Tibial nerve (tissue), 4 donors: ENCODE measurements around the gene YLPM1. TPM values are rescaled to one million over a fixed set of nuclear protein-coding genes. Genes with fewer than 3 reads are reported as not detected.

Source experiments
- DNase-seq, 2 donors: peaks; one replicate each; pipeline ENCODE4 v3.0.0-alpha.2; 2019; ENCODE audit warnings: low spot score in 2 of 2
- H3K27ac ChIP-seq, 4 donors: fragments of 200-600 bp; sonication (generic) in 3 of 4; one replicate each; pipeline ENCODE4 v1.5.1; 2017 to 2019; ENCODE audit warnings: mild to moderate bottlenecking in 1 of 4
- H3K27me3 ChIP-seq, 2 donors: fragments of 200-600 bp; sonication (generic) in 1 of 2; one replicate each; pipeline versions ENCODE4 v1.5.1 to v1.6.0; 2017 to 2019
- H3K36me3 ChIP-seq, 3 donors: fragments of 200-600 bp; sonication (generic); one replicate each; pipeline ENCODE4 v1.5.1; 2018 to 2019
- H3K4me1 ChIP-seq, 4 donors: fragments of 200-600 bp; sonication (generic) in 3 of 4; one replicate each; pipeline ENCODE4 v1.5.1; 2017 to 2019
- H3K4me3 ChIP-seq, 4 donors: fragments of 200-600 bp; sonication (generic) in 3 of 4; one replicate each; pipeline ENCODE4 v1.5.1; 2017 to 2019; ENCODE audit warnings: mild to moderate bottlenecking in 1 of 4, moderate library complexity in 1 of 4
- H3K9me3 ChIP-seq, 4 donors: fragments of 200-600 bp; sonication (generic) in 3 of 4; one replicate each; pipeline ENCODE4 v1.5.1; 2017 to 2019
- CTCF ChIP-seq, 5 experiments: fragments of 200-600 bp in 3 of 5; fragments of 450-650 bp in 2 of 5; sonication (generic) in 3 of 5; IDR thresholded peaks; one replicate each; pipeline ENCODE4 v1.5.1; 2016 to 2019; ENCODE audit warnings: antibody characterized with exemption in 5 of 5, mild to moderate bottlenecking in 3 of 5, moderate library complexity in 2 of 5
- EP300 ChIP-seq, 2 donors: sonication (generic); formaldehyde crosslinking; IDR thresholded peaks; one replicate each; pipeline ENCODE4 v1.6.1; 2017; ENCODE audit warnings: antibody characterized with exemption in 2 of 2, mild to moderate bottlenecking in 1 of 2
- POLR2A ChIP-seq, 2 donors: fragments of 450-650 bp; IDR thresholded peaks; one replicate each; pipeline ENCODE4 v1.6.1; 2017; ENCODE audit warnings: antibody characterized with exemption in 2 of 2, mild to moderate bottlenecking in 2 of 2, moderate library complexity in 2 of 2
- WGBS, 2 donors: methylation state at CpG; one replicate each; pipeline ENCODE4 v1.1.5; 2018; 5-methylcytosine and 5-hydroxymethylcytosine counted together
- total RNA-seq, 4 donors: library from RNA; depleted of rRNA; stranded (reverse); fragments of >200 nt; gene quantifications; one replicate each; pipeline ENCODE4 v1.1.0, GENCODE V29; 2016

The YLPM1 gene
- total RNA-seq, 4 donors from 2014 or later, result 66.9 to 76.6 (median 72.1) TPM

- no peaks in the 10 kb centered on the region for H3K9me3 ChIP-seq
- DNase-seq, result no peak
- H3K4me1 ChIP-seq, result peaks cover 0 to 2% (median 0%) of the 10 kb centered on the region in 4 donors
- H3K27ac ChIP-seq, result no peak overlapping the region
- WGBS, 2 donors, result 89% methylated on average over 3 of the region's 3 CpGs
- no peaks in the 10 kb centered on the region for H3K27me3 ChIP-seq
- H3K36me3 ChIP-seq, result peaks cover 0 to 59% (median 0%) of the 10 kb centered on the region in 3 donors
- no peak overlapping the region for H3K4me3 ChIP-seq
- TF ChIP-seq EP300 (IDR thresholded peaks at IDR 0.05) (no peak), CTCF (IDR thresholded peaks at IDR 0.05) (no peak), POLR2A (IDR thresholded peaks at IDR 0.05) (no peak)
These were observed 38.3 kb downstream of the YLPM1 start for GRCh38 chr14:74801396-74801795.

- TF ChIP-seq POLR2A (IDR thresholded peaks at IDR 0.05) (no peak), EP300 (IDR thresholded peaks at IDR 0.05) (no peak), CTCF (IDR thresholded peaks at IDR 0.05) (peak; percentile 31 to 58 (median 45))
- WGBS, 2 donors, result 74 to 81% methylated on average over 4 of the region's 4 CpGs
- no peaks in the 10 kb centered on the region for H3K9me3 ChIP-seq
- no peak overlapping the region for H3K27ac ChIP-seq
- peaks cover 0 to 52% (median 2%) of the 10 kb centered on the region in 3 donors for H3K36me3 ChIP-seq
- peaks cover 0 to 2% (median 0%) of the 10 kb centered on the region in 4 donors for H3K4me1 ChIP-seq
- DNase-seq, result no peak
- no peak overlapping the region for H3K4me3 ChIP-seq
- H3K27me3 ChIP-seq, result no peaks in the 10 kb centered on the region
These were observed 41.2 kb downstream of the YLPM1 start for GRCh38 chr14:74804219-74804825.

- H3K27ac ChIP-seq, result no peak overlapping the region
- peaks cover 0 to 79% (median 21%) of the 10 kb centered on the region in 3 donors for H3K36me3 ChIP-seq
- TF ChIP-seq POLR2A (IDR thresholded peaks at IDR 0.05) (no peak), CTCF (IDR thresholded peaks at IDR 0.05) (no peak), EP300 (IDR thresholded peaks at IDR 0.05) (no peak)
- no peaks in the 10 kb centered on the region for H3K27me3 ChIP-seq
- no peaks in the 10 kb centered on the region for H3K9me3 ChIP-seq
- no peaks in the 10 kb centered on the region for H3K4me1 ChIP-seq
- 88 to 89% methylated on average over 7 of the region's 7 CpGs for WGBS, 2 donors
- no peak overlapping the region for H3K4me3 ChIP-seq
- DNase-seq, result no peak
These were observed 44.9 kb downstream of the YLPM1 start for GRCh38 chr14:74807853-74808545.

- no peaks in the 10 kb centered on the region for H3K4me1 ChIP-seq
- 82 to 94% methylated on average over 1 of the region's 1 CpG for WGBS, 2 donors
- H3K27ac ChIP-seq, result no peak overlapping the region
- no peak overlapping the region for H3K4me3 ChIP-seq
- peaks cover 2 to 93% (median 41%) of the 10 kb centered on the region in 3 donors for H3K36me3 ChIP-seq
- no peaks in the 10 kb centered on the region for H3K27me3 ChIP-seq
- TF ChIP-seq POLR2A (IDR thresholded peaks at IDR 0.05) (no peak), CTCF (IDR thresholded peaks at IDR 0.05) (no peak), EP300 (IDR thresholded peaks at IDR 0.05) (no peak)
- DNase-seq, result no peak
- H3K9me3 ChIP-seq, result no peaks in the 10 kb centered on the region
These were observed 53.0 kb downstream of the YLPM1 start for GRCh38 chr14:74816124-74816523.

- Histone ChIP-seq H3K9me3 (no peaks in the 10 kb centered on the region), H3K27ac (no peak overlapping the region), H3K36me3 (peaks cover 2 to 68% (median 27%) of the 10 kb centered on the region in 3 donors), H3K4me1 (no peaks in the 10 kb centered on the region), H3K4me3 (no peak overlapping the region), H3K27me3 (no peaks in the 10 kb centered on the region)
- WGBS, 2 donors, result 93 to 98% methylated on average over 5 of the region's 5 CpGs
- no peak for TF ChIP-seq POLR2A (IDR thresholded peaks at IDR 0.05)
- no peak for TF ChIP-seq CTCF (IDR thresholded peaks at IDR 0.05)
- TF ChIP-seq EP300 (IDR thresholded peaks at IDR 0.05), result no peak
- no peak for DNase-seq
These were observed 57.2 kb downstream of the YLPM1 start for GRCh38 chr14:74820288-74820687.
